ENCODE measurements around the gene LHFPL3.

DNA sequence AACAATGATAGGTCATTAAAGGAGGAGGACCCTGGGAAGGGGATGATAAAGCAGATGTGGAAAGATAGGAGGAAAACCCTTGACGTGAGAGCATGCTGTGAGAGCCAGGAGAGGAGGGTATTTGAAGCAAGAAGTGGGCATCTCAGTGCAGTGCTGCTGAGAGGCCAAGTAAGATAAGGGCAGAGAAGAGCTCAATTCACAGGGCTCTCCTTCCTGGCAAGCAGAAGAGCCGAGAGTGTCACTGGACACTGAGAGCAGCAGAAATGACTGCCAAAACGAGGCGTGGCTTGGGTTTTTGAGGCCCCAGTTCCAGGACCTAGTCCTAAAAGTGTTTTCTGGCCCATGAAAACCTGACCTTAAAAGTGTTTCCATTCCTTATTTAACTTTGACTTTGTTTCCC is 213.5 kb downstream of the LHFPL3 start:
- TF ChIP-seq, protein P1, sequence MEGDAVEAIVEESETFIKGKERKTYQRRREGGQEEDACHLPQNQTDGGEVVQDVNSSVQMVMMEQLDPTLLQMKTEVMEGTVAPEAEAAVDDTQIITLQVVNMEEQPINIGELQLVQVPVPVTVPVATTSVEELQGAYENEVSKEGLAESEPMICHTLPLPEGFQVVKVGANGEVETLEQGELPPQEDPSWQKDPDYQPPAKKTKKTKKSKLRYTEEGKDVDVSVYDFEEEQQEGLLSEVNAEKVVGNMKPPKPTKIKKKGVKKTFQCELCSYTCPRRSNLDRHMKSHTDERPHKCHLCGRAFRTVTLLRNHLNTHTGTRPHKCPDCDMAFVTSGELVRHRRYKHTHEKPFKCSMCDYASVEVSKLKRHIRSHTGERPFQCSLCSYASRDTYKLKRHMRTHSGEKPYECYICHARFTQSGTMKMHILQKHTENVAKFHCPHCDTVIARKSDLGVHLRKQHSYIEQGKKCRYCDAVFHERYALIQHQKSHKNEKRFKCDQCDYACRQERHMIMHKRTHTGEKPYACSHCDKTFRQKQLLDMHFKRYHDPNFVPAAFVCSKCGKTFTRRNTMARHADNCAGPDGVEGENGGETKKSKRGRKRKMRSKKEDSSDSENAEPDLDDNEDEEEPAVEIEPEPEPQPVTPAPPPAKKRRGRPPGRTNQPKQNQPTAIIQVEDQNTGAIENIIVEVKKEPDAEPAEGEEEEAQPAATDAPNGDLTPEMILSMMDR (IDR thresholded peaks at IDR 0.05; ENCODE audit: low read length) = no peak
- no peak for TF ChIP-seq EZH2phosphoT487 (IDR thresholded peaks at IDR 0.05; ENCODE audit: low read length)
